ENCODE measurements around the gene MAPK11. TPM values are rescaled to one million over a fixed set of nuclear protein-coding genes. Genes with fewer than 3 reads are reported as not detected.
A peak's percentile ranks its signal among the peaks of the same experiment; 100 is the strongest.

MAPK11 gene
- total RNA-seq, 4 donors from 2014 or later = 0.65 to 8.1 (median 2.9) TPM

- H3K4me3 ChIP-seq (ENCODE audit: low read depth, poor library complexity, severe bottlenecking) = no peak overlapping the region
- TF ChIP-seq POLR2A (IDR thresholded peaks at IDR 0.05) (no peak), CTCF (IDR thresholded peaks at IDR 0.05) (no peak)
- WGBS, 2 donors = 46 to 80% methylated on average over 7 to 8 of the region's 8 CpGs
- DNase-seq (ENCODE audit: low spot score in 2 of 2) = no peak
- intact Hi-C loops (cut with DNase I; ENCODE audit: low total_unique reads) = loop anchor here (5.0 kb wide), 1 partner anchor 88 kb away; the partner anchor contains the start of gene PPP6R2
Observed at GRCh38 chr22:50253941-50254340, 16.2 kb downstream of the MAPK11 start.

GRCh38 chr22:50253046-50253915 lies 16.9 kb downstream of the MAPK11 start:
- no peak overlapping the region for H3K4me3 ChIP-seq (ENCODE audit: low read depth, poor library complexity, severe bottlenecking)
- no peak for TF ChIP-seq POLR2A (IDR thresholded peaks at IDR 0.05)
- no peak for TF ChIP-seq CTCF (IDR thresholded peaks at IDR 0.05)
- intact Hi-C loops (cut with DNase I; ENCODE audit: low total_unique reads) = loop anchor here (5.0 kb wide), 1 partner anchor 89 kb away; the partner anchor contains the start of gene PPP6R2
- no peak for DNase-seq (ENCODE audit: low spot score in 2 of 2)
- WGBS, 2 donors = 72 to 76% methylated on average over 21 to 22 of the region's 22 CpGs

- DNase-seq (ENCODE audit: low spot score in 2 of 2) = peak; percentile 64 to 96
- no peak overlapping the region for H3K4me3 ChIP-seq (ENCODE audit: low read depth, poor library complexity, severe bottlenecking)
- TF ChIP-seq POLR2A (IDR thresholded peaks at IDR 0.05) (no peak), CTCF (IDR thresholded peaks at IDR 0.05) (no peak)
- 46 to 52% methylated on average over 18 to 24 of the region's 25 CpGs for WGBS, 2 donors
- intact Hi-C loops (cut with DNase I; ENCODE audit: low total_unique reads) = loop anchor here (5.0 kb wide), 1 partner anchor 90 kb away; the partner anchor contains the start of gene PPP6R2
Observed at GRCh38 chr22:50252082-50253045, 17.8 kb downstream of the MAPK11 start.

GRCh38 chr22:50251477-50252081 lies 18.6 kb downstream of the MAPK11 start:
- H3K4me3 ChIP-seq (ENCODE audit: low read depth, poor library complexity, severe bottlenecking) = no peak overlapping the region
- 9 to 22% methylated on average over 11 to 28 of the region's 36 CpGs for WGBS, 2 donors
- DNase-seq (ENCODE audit: low spot score in 2 of 2) = no peak
- TF ChIP-seq POLR2A (IDR thresholded peaks at IDR 0.05) = no peak
- no peak for TF ChIP-seq CTCF (IDR thresholded peaks at IDR 0.05)
- intact Hi-C loops (cut with DNase I; ENCODE audit: low total_unique reads) = loop anchor here (5.0 kb wide), 1 partner anchor 91 kb away; the partner anchor contains the start of gene PPP6R2

Data from lower leg skin (tissue), 4 donors.